NAMALWA (cell line): ENCODE measurements around the gene FAM120B.

Experiments
- DNase-seq: peaks from one replicate; pipeline ENCODE4 v3.0.0-alpha.2; 2015; ENCODE audit warnings: low spot score

FAM120B gene

DNA sequence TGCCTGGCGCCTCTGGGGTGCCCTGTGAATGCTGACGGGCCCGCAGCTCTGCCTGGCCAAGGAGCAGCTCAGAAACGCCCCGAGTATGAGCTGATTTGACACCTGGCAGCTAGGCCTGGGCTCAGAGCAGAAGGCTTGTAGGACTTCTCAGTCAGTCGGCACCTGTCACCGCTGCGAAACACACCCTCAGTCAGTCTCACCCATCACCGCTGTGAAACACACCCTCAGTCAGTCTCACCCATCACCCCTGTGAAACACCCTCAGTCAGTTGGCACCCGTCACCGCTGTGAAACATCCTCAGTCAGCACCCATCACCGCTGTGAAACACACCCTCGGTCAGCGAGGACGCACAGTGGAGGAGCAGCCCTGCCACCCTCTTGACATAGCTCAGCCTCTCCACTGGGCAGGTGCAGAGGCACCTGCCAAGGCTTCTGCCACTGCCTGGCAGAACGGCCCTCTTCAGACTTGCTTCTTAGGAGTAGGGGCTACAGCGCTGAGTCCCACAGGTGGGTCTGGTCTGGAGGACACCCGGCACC lies 137.6 kb downstream of the FAM120B start:
- DNase-seq, result no peak

DNA sequence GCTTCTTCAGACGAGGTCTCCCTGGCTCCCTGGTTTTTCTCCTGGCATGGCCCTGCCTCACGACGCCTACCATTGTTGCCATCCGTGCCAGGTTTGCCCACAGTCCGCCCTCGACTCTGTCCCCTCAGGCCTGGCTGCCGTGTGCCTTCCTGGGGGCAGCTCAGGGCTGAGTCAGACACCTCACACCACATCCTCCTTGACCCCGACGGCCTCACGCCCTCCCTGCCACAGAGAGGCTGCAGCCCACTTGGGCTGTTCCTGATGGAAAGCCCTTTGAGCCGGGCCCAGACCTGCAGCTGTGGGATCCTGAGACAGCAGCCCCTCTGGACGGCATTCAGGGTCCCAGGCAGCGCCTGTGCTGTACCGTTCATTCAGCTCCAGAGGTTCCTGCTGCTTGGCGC lies 138.3 kb downstream of the FAM120B start:
- DNase-seq, result no peak

DNA sequence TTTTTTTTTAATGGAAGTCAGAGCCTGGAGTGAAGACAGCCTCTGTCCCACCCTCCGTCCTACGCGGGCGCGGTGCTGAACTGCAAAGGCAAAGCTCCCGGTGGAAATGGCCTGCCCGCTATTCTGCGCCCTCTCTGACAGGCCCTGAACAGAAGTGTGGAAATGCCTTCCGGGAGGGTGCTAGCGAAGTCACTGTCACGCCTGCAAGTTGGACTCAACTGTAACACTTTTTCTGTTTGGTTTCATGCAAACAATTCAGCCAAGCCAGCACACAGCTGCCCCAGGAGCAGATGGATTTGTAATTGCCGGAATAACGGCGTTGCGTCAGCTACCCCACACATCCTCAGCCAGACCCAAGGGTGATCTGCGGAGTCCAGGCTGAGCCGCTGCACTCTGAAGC lies 138.9 kb downstream of the FAM120B start:
- DNase-seq, result no peak

DNA sequence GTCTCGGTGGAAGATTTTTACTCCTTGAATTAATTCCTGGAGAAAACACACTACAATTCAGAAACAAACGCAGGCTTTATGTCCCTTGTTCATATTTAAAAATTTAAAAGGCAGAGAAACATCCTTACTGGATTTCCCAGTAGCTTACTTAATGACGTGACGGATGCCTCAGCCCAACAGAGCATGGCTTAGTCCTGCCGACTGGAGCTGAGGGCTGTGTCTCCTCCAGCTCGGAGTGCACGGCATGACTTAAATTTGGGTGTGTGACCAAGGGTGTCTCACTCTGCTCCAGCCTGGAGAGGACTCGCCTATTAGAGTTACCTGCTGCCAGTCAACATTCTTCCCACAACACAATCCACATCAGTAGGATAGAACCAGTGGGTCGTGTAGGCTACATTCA lies 139.4 kb downstream of the FAM120B start:
- DNase-seq, result no peak

DNA sequence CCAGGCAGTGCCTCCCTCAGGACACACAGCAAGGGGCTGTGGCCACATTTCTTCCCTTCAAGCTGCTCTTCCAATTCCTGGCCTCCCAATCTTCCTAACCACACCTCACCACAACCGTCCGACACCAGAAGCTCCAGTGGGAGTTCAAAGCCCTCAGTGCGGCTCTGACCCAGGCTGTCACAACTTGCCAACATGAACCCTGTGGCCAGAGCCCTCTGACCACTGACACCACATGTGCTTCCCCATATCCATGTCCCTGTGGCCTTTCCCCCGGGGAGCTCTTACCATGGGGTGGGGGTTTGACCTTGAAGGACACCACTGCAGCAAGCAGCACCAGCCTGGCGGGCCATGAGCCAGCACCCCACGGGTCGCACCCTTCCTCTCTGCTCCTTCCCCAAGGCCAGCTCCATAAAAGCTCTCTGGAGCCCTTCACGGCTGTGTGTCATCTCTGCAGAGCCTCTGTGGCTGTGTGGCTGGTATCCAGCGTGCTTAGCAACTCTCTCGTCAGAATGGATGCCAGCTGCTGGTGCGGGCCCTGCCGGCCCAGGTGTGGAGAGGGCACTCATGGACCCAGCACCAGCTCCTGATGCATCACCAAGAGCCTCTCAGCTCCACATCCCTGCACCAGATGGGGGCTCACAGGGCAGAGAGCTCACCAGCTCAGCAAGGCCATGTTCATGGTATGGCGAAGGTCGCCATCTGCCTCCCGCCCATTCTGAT lies 140.4 kb downstream of the FAM120B start:
- no peak for DNase-seq

DNA sequence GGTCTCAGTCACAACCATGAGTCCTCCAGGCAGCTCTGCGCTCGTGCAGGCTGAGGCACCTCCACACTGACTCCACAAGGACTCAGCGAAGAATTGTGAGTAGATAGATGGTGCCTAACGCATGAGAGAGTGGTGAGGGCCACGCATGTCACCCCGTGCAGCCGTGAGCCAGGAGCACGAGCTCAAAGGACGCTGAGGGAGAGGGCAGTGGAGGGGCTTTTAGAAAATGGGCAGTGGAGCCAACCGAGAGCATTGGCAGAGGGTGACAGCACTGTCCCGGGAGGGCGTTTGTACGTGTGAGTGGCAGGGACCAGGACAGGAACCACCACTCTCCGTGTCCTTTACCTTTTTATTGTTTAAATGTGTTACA lies 141.0 kb downstream of the FAM120B start:
- DNase-seq, result no peak

DNA sequence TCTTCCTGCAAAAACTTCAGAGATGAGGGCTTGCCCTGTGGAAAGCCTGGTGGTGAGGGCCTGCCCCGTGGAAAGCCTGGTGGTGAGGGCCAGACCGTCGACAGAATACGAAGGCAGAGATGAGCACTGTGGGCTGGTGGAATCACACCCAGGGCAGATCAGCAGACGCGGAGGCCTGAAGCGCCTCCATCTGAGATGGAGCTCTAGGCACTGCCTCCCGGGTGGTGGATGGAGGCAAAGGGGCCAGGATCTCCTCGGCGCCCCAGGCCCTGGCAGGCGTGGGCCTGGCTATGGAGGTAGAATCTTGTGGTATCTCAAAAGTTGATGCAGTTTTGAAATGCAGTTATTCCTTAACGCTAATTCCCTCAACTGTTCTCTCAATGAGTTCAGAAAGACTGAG lies 141.8 kb downstream of the FAM120B start:
- no peak for DNase-seq

DNA sequence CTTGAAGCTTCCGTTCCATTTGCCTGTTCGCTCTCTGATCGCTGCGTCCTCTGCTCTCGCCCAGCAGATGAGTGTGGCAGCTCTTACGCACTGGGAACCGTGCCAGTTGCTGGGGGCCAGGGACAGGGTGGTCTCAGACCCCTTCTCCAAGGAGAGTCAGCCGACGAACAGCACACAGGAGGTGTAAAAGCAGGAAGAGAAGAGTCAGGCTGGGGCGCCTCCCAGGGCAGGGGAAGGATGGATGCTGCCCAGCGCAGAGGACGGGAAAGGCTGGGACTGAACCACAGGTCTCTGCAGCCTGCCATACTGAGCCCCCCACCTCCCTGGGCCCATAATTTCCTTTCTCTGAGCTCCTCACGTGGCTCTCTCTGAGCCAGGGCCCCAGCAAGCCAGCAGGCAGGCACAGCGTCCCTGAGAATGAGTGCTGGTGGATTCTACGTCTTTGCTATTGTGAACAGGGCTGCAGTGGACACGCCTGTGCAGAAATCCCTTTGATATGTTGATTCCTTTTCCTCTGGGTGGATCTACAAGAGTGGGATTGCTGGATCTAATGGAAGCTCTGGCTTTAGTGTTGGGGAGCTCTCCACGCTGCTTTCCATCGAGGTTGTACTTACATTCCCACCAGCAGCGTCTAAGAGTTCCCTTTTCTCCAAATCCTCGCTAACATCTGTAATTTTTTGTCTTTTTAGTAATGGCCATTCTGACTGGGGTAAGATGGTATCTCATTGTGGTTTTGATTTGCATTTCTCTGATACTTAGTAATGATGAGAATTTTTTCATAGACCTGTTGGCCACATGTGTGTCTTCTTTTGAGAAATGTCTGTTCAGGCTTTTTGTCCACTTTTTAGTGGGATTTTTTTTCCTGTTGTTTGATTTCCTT lies 142.4 kb downstream of the FAM120B start:
- no peak for DNase-seq

DNA sequence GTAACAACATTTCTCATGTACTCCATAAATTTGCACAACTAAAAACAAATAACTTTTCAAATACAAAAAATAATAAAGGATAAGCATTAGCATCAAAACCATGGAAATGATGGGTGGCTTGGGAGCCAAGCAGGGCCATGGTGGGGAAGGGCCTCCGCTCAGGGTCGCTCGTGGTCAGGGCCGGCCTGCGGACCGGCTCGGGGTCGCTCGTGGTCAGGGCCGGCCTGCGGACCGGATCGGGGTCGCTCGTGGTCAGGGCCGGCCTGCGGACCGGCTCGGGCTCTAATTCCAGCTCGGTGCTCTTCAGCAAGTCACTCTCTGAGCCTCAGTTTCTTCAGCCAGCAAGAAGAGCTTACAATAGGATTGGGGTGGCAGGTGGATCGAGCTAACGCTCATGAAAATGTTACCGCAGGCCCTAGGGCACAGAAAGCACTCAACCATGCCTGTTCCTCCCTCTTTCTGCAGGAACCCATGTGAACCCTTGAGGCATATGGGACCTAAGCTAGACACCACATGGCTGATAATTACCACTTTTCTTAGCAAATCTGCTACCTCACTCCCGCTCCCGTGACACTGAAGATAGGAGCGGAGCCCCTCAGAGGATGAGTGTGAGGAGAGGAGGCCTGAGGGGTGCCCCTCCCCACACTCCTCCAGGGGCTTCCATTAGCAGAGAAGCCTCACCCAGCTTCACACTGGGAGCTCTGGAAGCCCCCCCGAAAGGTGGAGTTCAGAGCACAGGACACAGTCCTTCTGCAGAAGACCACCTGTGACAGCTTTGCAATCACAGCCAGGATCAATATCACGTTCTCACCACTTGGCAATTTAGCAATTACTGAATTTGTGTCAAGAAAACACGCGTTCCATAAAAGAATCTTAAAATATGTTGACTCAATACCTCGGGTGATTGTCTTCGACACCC lies 143.5 kb downstream of the FAM120B start:
- no peak for DNase-seq

DNA sequence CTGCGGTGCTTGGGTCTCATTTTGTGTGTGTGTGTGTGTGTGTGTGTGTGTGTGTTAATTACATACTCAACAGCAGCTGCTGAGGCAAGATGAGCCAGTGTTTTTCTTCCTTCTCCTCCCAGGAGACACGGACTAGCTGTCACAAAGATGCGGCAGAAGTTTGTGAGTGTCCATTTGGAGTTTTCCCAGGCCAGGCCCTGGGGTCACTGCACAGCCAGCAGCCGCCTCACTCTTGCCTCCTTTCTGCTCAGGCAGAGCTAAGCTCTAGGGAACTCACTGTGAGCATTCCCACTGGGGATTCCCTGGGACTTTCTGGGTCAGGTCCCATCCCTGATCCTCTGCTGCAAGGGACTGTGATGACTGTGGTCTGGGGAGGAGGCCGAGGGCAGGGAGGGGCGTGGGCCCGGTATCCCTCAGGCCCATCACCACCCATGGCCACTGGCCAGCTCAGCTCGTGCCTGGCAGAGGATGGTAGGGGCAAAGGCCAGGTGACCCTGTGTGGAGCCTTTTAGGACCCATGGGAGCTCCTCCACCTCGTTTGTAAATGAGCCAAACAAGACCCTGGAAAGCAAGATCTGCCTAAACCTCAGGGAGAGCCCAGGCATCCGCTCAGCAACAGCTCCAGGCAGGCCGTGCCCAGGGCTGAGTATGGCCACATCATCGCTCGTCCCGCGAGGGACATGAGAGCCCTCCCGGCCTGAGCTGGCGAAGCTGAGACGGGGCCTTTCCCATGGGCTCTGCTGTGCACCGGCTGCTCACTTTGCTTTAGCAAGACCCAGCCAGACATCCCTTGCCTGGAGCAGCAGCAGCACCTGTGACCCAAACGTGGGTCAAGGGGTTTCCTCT lies 144.6 kb downstream of the FAM120B start:
- DNase-seq, result no peak

DNA sequence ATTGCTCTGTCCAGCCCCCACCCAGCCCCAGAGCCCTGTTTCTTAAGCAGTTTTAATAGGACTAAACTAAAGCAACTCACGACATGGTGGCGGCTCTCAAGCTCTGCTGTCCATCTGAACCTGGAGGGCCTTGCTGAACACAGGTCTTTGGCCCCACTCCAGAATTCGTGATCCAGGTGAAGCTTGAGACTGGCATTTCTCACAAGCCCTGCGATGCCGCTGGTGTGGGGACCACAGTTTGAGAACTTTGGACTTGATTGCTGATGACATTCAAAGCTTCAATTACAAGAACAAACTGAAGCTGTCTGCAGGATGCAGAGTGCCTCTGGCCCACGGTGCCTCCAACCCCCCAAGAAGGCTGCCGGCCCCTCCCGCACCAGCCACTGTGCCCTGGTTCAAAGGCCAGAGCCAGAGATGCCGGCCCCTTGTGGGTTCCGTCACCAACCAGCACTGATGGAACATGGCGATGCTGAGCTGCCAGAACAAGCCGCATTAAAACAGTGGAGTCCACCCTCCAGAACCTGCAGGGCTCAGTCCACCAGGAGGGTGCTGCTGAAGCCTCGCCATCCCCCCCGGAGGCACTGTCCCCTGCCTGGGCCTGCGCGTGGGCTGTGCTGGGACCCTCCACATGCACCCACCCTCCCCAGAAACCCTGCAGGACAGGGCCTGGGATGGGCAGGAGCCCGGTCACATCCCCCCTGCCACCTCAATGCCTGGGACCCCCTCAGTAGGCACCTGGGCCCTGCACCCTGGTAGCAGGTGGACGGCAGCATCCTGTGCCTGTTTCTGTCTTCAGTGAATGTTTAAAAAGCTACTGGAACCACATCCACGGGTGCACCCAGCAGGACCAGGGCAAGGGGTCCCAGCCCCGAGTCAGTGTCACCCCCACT lies 145.4 kb downstream of the FAM120B start:
- DNase-seq, result no peak

DNA sequence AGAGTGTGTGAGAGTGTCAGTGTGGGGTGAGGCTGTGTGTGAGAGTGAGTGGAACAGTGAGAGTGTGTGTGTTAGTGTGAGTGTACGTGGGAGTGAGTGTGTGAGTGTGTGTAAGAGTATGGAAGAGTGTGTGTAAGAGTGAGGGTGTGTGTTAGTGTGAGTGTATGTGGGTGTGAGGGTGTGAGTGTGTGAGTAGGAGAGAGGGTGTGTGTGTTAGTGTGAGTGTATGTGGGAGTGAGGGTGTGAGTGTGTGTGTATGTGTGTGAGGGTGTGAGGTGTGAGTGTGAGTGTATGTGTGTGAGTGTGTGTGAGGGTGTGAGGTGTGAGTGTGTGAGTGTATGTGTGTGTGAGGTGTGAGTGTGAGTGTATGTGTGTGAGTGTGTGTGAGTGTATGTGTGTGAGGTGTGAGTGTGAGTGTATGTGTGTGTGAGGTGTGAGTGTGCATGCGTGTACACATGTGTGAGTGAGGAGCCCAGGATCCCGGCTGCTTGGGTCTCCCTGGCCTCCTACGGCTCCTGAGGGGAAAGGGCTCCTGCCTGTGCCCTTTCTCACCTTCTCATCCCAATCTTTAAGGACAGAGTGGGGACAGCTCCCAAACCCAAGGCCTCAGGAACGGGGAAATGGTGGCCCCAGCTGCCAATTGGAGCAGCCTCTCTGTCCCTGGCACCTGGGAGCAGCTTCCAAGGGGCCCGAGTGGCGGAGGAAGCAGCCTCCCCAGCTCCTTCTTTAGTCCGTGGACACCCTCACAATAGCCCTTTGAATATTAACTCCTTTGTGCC lies 146.4 kb downstream of the FAM120B start:
- no peak for DNase-seq

DNA sequence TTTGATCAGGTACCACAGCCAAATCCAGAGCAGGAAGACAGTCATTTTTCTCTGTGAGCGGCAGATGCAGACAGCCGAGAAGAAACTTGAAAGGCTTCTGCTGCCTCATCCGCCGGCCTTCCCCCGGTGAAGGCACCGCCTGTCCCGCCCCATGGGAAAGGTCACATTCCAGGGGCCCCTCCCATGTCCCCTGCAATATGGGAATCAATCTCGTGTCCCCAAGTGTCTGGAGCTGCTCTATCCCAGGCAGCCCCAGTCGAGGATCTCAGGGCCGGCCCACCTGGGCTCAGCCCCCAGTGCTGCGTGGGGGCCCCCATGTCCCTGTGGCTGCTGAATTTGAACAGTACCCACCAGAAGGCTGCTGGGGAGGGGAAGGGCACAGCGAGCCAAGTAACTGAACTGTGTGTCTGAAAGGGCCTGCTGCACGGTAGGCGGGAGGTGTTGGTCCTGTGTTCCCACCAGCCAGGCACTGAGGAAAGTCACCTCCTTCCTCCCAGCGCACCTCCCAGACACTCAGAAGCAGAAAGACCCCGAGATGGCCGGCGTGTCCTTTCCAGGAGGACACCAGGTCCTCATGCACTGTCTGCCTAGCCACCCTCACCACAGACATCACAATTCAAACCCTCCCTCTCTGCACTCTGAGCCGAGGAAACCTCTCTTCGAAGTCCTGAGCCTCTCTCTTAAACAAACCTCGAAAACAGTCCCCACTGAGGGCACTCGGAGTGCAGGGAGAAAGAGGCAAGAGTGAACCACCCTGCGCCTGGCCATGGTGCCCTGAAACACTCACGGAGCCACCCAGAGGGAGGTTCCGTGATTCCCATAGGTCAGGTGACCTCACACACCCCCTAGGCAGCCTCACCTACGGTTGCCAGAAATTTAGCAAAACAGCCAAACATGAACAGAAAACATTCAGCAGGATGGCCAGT lies 147.3 kb downstream of the FAM120B start:
- no peak for DNase-seq

DNA sequence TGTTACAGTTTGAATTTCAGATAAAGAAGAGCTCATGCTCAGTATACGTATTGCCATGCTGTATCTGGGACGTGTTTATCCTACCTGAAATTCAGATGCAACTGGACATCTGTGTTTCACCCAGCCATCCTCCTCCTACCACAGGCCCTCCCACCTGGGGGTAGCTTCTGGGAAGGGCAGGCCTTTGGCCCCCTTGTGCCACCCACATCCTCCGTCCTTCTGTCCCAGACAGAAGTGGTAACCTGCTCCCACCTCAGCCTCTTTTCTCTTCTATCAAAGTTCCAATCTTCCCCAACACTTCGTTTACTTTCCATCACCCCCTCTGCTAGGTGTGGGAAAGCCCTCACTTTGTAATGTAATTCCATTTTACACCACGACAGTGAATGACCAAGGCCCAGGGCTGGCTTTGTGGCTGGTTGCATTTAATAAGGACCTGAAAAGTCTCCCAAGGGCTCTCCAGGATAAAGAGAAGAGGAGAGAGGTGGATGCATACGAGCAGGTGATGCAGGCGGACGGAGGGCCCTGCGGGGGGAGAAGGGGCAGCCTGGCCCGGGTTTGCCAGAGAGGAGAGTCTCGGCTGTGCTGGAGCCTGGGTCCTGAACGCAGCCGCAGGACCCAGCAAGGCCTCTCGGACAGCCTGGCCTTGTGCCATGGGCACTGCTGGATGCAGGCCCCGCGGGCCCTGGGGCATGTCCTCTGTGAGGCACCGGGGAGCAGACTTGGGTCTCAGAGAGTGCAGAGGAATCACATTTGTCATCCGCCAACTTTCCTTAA lies 148.1 kb downstream of the FAM120B start:
- no peak for DNase-seq

DNA sequence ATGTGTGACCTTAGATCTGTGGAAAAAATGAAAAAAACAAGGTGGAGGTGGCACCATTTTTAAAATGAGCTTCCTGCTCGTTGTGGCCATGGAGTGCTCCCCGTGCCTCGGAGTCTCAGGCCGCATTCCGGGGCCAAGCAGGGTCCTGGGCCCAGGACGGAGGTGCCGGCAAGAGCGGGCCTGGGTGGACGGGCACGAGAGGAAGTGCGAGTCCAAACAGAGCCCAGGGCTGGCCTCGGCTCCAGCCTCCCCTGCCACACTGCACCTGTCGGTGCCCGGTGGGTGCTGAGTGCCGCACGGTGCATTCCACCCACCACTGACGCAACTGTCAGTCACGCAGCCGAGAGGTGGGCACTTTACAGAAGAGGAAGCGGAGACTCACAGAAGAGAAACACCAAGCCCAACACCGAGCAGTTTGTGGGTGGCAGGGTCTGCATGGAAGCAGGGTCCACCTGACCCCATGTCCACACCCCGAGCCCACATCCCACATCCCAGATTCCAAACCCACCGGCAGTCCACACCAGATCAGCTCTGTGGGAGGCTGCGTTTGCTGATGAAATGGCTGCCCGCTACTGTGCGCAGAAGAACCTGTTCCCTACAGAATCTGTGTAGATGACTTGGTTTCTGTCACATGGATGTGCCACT lies 148.9 kb downstream of the FAM120B start:
- DNase-seq, result no peak

DNA sequence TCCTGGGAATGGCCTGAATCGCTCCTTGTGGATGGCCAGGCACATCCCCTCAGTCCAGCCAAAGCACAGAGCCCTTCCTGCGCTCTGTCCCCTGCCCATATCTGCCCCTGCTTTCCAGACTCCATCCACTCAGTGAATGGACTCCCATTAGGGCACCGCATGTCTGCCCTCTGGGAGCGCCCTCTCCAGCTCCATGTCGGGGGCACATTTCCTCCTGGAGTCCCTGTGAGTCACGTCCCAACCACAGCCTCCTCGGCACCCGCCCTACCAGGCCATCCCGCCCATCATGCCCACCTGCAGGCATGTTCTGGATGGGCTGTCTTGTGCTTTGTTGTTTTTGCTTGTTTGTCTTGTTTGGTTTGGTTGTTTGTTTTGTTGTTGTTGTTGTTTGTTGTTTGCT lies 149.8 kb downstream of the FAM120B start:
- no peak for DNase-seq
